Activated CD4-positive, alpha-beta T cell treated with anti-CD3 and anti-CD28 coated beads, Interleukin-2, amount 10 ng/mL, durations not matched to agents 24 days and 14 days (primary cell): Measurements from ENCODE around the gene IL17C. TPM values are rescaled to one million over a fixed set of nuclear protein-coding genes. Genes with fewer than 3 reads are reported as not detected.

Experiments
- DNase-seq: peaks from one replicate; pipeline ENCODE4 v3.0.0; 2022
- H3K27ac Mint-ChIP-seq: one replicate; pipeline ENCODE4 v1.8.0; 2022; ENCODE audit warnings: mild to moderate bottlenecking, mixed read lengths
- H3K27me3 Mint-ChIP-seq: one replicate; pipeline ENCODE4 v1.8.0; 2022; ENCODE audit warnings: mixed read lengths
- H3K36me3 Mint-ChIP-seq: one replicate; pipeline ENCODE4 v1.8.0; 2022; ENCODE audit warnings: low read depth, mild to moderate bottlenecking, mixed read lengths
- H3K4me1 Mint-ChIP-seq: one replicate; pipeline ENCODE4 v1.8.0; 2021; ENCODE audit warnings: mixed read lengths
- H3K4me3 Mint-ChIP-seq: one replicate; pipeline ENCODE4 v1.8.0; 2022; ENCODE audit warnings: mild to moderate bottlenecking, moderate library complexity, mixed read lengths
- H3K9me3 Mint-ChIP-seq: one replicate; pipeline ENCODE4 v1.8.0; 2021; ENCODE audit warnings: mixed read lengths
- intact Hi-C: fragments of 100-400 bp; cut with micrococcal nuclease; formaldehyde crosslinking; loops from one replicate; pipeline ENCODE4 v1.15.1; 2023
- total RNA-seq: library from RNA; stranded (reverse); gene quantifications from 2 replicates; pipeline ENCODE4 v1.2.3, GENCODE V29; 2022

The IL17C gene
- total RNA-seq, 1 donor from 2014 or later = not detected

GRCh38 chr16:88687254-88687576 lies 48.8 kb downstream of the IL17C start:
- peaks cover 41% of the 10 kb centered on the region for H3K4me1 Mint-ChIP-seq
- no peak for DNase-seq
- no peak overlapping the region for H3K27ac Mint-ChIP-seq
- no peaks in the 10 kb centered on the region for H3K9me3 Mint-ChIP-seq
- H3K36me3 Mint-ChIP-seq = peaks cover 3% of the 10 kb centered on the region
- intact Hi-C loops = no loop called here
- no peak overlapping the region for H3K4me3 Mint-ChIP-seq
- H3K27me3 Mint-ChIP-seq = no peaks in the 10 kb centered on the region

DNA sequence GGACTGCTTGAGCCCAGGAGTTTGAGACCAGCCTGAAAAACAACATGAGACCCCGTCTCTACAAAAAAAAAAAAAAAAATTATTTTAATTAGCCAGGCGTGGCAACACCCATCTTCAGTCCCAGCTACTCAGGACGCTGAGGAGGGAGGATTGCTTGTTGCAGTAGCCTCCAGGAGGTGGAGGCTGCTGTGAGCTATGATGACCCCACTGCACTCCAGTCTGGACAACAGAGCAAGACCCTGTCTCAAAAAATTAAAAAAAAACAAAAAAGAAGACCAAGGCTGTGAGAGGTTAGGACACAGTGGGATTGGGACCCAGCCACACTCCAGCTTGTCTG lies 49.3 kb downstream of the IL17C start:
- no peak overlapping the region for H3K4me3 Mint-ChIP-seq
- H3K36me3 Mint-ChIP-seq = peaks cover 3% of the 10 kb centered on the region
- intact Hi-C loops = no loop called here
- no peak overlapping the region for H3K27ac Mint-ChIP-seq
- H3K4me1 Mint-ChIP-seq = peaks cover 41% of the 10 kb centered on the region
- no peaks in the 10 kb centered on the region for H3K27me3 Mint-ChIP-seq
- no peaks in the 10 kb centered on the region for H3K9me3 Mint-ChIP-seq
- no peak for DNase-seq

GRCh38 chr16:88688013-88688778 lies 49.8 kb downstream of the IL17C start:
- H3K27ac Mint-ChIP-seq = no peak overlapping the region
- no peak overlapping the region for H3K4me3 Mint-ChIP-seq
- peaks cover 44% of the 10 kb centered on the region for H3K4me1 Mint-ChIP-seq
- intact Hi-C loops = no loop called here
- H3K27me3 Mint-ChIP-seq = no peaks in the 10 kb centered on the region
- no peaks in the 10 kb centered on the region for H3K9me3 Mint-ChIP-seq
- DNase-seq = no peak
- H3K36me3 Mint-ChIP-seq = peaks cover 3% of the 10 kb centered on the region

Other genes starting within 250 kb of the IL17C start
- gene ZFPM1, start 185.3 kb upstream of the IL17C start, total RNA-seq = 17.9 and 19.3 TPM in 2 replicates
- 106 and 118 TPM in 2 replicates for gene ZC3H18, start 68.2 kb upstream of the IL17C start, total RNA-seq
- gene CYBA, start 12.5 kb downstream of the IL17C start, total RNA-seq = 222 and 228 TPM in 2 replicates
- gene MVD, start 24.5 kb downstream of the IL17C start, total RNA-seq = 95.7 and 102 TPM in 2 replicates
- gene SNAI3, start 47.9 kb downstream of the IL17C start, total RNA-seq = 3.0 and 3.3 TPM in 2 replicates
- gene RNF166, start 67.8 kb downstream of the IL17C start, total RNA-seq = 47.3 and 49.7 TPM in 2 replicates
- gene CTU2, start 67.9 kb downstream of the IL17C start, total RNA-seq = 68.8 and 69.9 TPM in 2 replicates
- gene PIEZO1, start 146.6 kb downstream of the IL17C start, total RNA-seq = 219 and 226 TPM in 2 replicates
- gene CDT1, start 165.2 kb downstream of the IL17C start, total RNA-seq = 93.2 and 98.3 TPM in 2 replicates
- 312 and 314 TPM in 2 replicates for gene APRT, start 173.4 kb downstream of the IL17C start, total RNA-seq
- 23.2 and 23.4 TPM in 2 replicates for gene GALNS, start 218.4 kb downstream of the IL17C start, total RNA-seq
- 62.1 and 67.1 TPM in 2 replicates for gene TRAPPC2L, start 218.6 kb downstream of the IL17C start, total RNA-seq
- not detected in 2 replicates for gene PABPN1L, start 228.1 kb downstream of the IL17C start, total RNA-seq